ENCODE measurements around the gene LRBA. TPM values are rescaled to one million over a fixed set of nuclear protein-coding genes. Genes with fewer than 3 reads are reported as not detected.

LRBA gene
- polyA plus RNA-seq, 3 donors, result 64.0 to 70.1 (median 67.0) TPM

GRCh38 chr4:150238591-150238990 is 776.5 kb downstream of the LRBA start:
- no peak for DNase-seq (ENCODE audit: extremely low read depth in 1 of 11, low read depth in 9 of 11, low spot score in 4 of 11)

- no peak for DNase-seq (ENCODE audit: extremely low read depth in 1 of 11, low read depth in 9 of 11, low spot score in 4 of 11)
Observed at GRCh38 chr4:150237110-150237872, 777.8 kb downstream of the LRBA start.

- no peak for DNase-seq (ENCODE audit: extremely low read depth in 1 of 11, low read depth in 9 of 11, low spot score in 4 of 11)
Observed at GRCh38 chr4:150236626-150237025, 778.5 kb downstream of the LRBA start.

- peak in 1 of 11 donors; percentile 43 for DNase-seq (ENCODE audit: extremely low read depth in 1 of 11, low read depth in 9 of 11, low spot score in 4 of 11)
Observed at GRCh38 chr4:150235808-150236271, 779.2 kb downstream of the LRBA start.

GRCh38 chr4:150235317-150235716 is 779.8 kb downstream of the LRBA start:
- no peak for DNase-seq (ENCODE audit: extremely low read depth in 1 of 11, low read depth in 9 of 11, low spot score in 4 of 11)

GRCh38 chr4:150234246-150234645 is 780.8 kb downstream of the LRBA start:
- DNase-seq (ENCODE audit: extremely low read depth in 1 of 11, low read depth in 9 of 11, low spot score in 4 of 11), result no peak

- DNase-seq (ENCODE audit: extremely low read depth in 1 of 11, low read depth in 9 of 11, low spot score in 4 of 11), result no peak
Observed at GRCh38 chr4:150232029-150232428, 783.1 kb downstream of the LRBA start.

- no peak for DNase-seq (ENCODE audit: extremely low read depth in 1 of 11, low read depth in 9 of 11, low spot score in 4 of 11)
Observed at GRCh38 chr4:150231107-150231770, 783.8 kb downstream of the LRBA start.

DNA sequence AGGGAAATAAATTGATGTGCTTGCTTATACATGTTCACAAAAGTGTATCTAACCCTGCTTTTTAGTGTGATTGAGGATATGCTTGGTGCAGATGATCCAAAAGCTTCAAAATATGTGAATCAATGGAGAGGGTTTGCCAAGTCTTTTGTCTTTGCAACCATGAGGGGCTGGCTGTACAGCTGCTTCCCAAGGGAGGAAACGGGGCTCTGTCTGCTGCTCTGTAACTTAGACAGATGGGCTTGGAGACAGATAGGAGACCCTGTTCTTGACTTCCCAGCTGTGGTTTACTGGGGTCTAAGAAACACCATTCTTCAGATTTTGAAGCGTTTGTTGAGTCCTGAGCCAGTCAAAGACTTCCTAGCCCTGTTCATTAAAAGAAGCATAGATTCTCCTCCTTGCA is 784.5 kb downstream of the LRBA start:
- no peak for DNase-seq (ENCODE audit: extremely low read depth in 1 of 11, low read depth in 9 of 11, low spot score in 4 of 11)

DNA sequence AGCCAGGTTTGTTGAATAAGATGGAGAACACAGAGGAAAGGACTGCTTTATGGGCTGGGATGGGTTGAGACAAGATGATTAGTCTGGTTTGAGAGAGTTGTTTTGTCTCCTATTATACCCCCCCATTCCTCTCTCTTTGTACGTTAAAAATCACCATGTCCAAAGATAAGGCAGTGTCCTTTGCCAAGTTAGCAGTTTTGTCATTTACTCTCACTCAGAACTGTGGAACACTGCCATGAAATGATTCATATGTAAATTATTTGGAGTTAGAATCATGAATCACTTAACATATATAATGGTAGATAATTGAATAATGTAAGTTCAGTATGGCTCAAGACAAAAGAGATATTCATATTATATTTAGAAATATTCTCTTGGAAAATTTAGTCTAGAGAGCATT is 785.6 kb downstream of the LRBA start:
- no peak for DNase-seq (ENCODE audit: extremely low read depth in 1 of 11, low read depth in 9 of 11, low spot score in 4 of 11)

- no peak for DNase-seq (ENCODE audit: extremely low read depth in 1 of 11, low read depth in 9 of 11, low spot score in 4 of 11)
Observed at GRCh38 chr4:150224896-150225591, 790.0 kb downstream of the LRBA start.

GRCh38 chr4:150219841-150220240 is 795.2 kb downstream of the LRBA start:
- no peak for DNase-seq (ENCODE audit: extremely low read depth in 1 of 11, low read depth in 9 of 11, low spot score in 4 of 11)

- no peak for DNase-seq (ENCODE audit: extremely low read depth in 1 of 11, low read depth in 9 of 11, low spot score in 4 of 11)
Observed at GRCh38 chr4:150218447-150218846, 796.6 kb downstream of the LRBA start.

- DNase-seq (ENCODE audit: extremely low read depth in 1 of 11, low read depth in 9 of 11, low spot score in 4 of 11), result no peak
Observed at GRCh38 chr4:150217808-150218207, 797.3 kb downstream of the LRBA start.

GRCh38 chr4:150217192-150217591 is 797.9 kb downstream of the LRBA start:
- no peak for DNase-seq (ENCODE audit: extremely low read depth in 1 of 11, low read depth in 9 of 11, low spot score in 4 of 11)

DNA sequence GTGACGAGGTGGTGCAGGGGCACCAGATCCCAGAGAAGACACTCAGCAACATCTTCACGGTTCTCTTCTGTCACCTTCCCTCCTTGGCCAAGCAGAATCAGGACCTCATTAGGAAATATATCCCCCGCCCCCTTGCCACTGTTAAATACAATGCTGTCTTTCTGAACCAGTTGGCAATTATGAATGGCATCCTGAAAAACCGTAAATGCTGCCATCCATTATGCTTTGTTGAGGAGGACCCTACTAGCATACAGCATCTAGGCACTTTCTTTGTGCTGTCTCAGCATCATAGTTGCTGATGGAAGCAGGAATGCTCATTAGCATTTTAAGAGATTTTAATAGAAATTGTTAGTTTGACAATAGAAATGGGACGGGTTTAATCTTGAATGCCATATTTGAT is 798.4 kb downstream of the LRBA start:
- DNase-seq (ENCODE audit: extremely low read depth in 1 of 11, low read depth in 9 of 11, low spot score in 4 of 11), result no peak

GRCh38 chr4:150215601-150216000 is 799.5 kb downstream of the LRBA start:
- DNase-seq (ENCODE audit: extremely low read depth in 1 of 11, low read depth in 9 of 11, low spot score in 4 of 11), result no peak
